GM20000 (cell line): ENCODE results near the gene CCDC3.

Source experiments
- DNase-seq: peaks from one replicate; pipeline ENCODE4 v3.0.0; 2012; ENCODE audit warnings: low spot score
- CTCF ChIP-seq: IDR thresholded peaks from 2 replicates; pipeline ENCODE4 v1.5.1; 2012; ENCODE audit warnings: mild to moderate bottlenecking, control low read depth; ENCODE audit errors: extremely low read depth, missing control alignments

Gene CCDC3

GRCh38 chr10:12950583-12951128, 50.9 kb downstream of the CCDC3 start:
- no peak for DNase-seq

GRCh38 chr10:12949248-12949647, 52.3 kb downstream of the CCDC3 start:
- no peak for DNase-seq
- no peak for TF ChIP-seq CTCF

More at GRCh38 chr10:12950583-12951128, 50.9 kb downstream of the CCDC3 start:
- TF ChIP-seq CTCF, result no peak

- no peak for DNase-seq
- no peak for TF ChIP-seq CTCF
These were observed 53.8 kb downstream of the CCDC3 start for GRCh38 chr10:12947741-12948140.

- no peak for DNase-seq
- no peak for TF ChIP-seq CTCF
These were observed 55.1 kb downstream of the CCDC3 start for GRCh38 chr10:12946372-12946771.

- DNase-seq, result no peak
- no peak for TF ChIP-seq CTCF
These were observed 55.7 kb downstream of the CCDC3 start for GRCh38 chr10:12945690-12946359.

GRCh38 chr10:12944931-12945330, 56.6 kb downstream of the CCDC3 start:
- no peak for DNase-seq
- no peak for TF ChIP-seq CTCF

GRCh38 chr10:12943425-12943824, 58.1 kb downstream of the CCDC3 start:
- no peak for DNase-seq
- TF ChIP-seq CTCF, result no peak
